OCI-LY1 (cell line): ENCODE results near the gene PARD3.

ENCODE experiments used
- H2AFZ ChIP-seq: fragments of 200-600 bp; sonication (generic), shearing (Covaris generic); 2 replicates; pipeline ENCODE4 v1.6.0; 2014; ENCODE audit warnings: antibody characterized with exemption, mild to moderate bottlenecking, low read length
- H3F3A ChIP-seq: fragments of 200-600 bp; sonication (generic), shearing (Covaris generic); 2 replicates; pipeline ENCODE4 v1.6.0; 2014; ENCODE audit warnings: mild to moderate bottlenecking, antibody characterized with exemption, low read length, moderate library complexity; ENCODE audit not compliant: insufficient read depth
- H3K27ac ChIP-seq: fragments of 200-600 bp; sonication (generic); 2 replicates; pipeline ENCODE4 v1.5.1; 2014; ENCODE audit warnings: low read length, mixed run types, mild to moderate bottlenecking, low read depth; ENCODE audit not compliant: poor library complexity, severe bottlenecking
- H3K27me3 ChIP-seq: fragments of 200-600 bp; sonication (generic); 2 replicates; pipeline ENCODE4 v1.6.0; 2014; ENCODE audit warnings: antibody characterized with exemption, mild to moderate bottlenecking, low read length, moderate library complexity; ENCODE audit not compliant: insufficient read depth
- H3K36me3 ChIP-seq: fragments of 200-600 bp; sonication (generic); 2 replicates; pipeline ENCODE4 v1.6.1; 2014; ENCODE audit warnings: mild to moderate bottlenecking, antibody characterized with exemption, low read length, moderate library complexity, mixed read lengths; ENCODE audit not compliant: insufficient read depth
- H3K4me1 ChIP-seq: fragments of 200-600 bp; sonication (generic); 2 replicates; pipeline ENCODE4 v1.5.1; 2014; ENCODE audit warnings: mild to moderate bottlenecking, low read length, moderate library complexity; ENCODE audit not compliant: insufficient read depth, severe bottlenecking
- H3K4me2 ChIP-seq: fragments of 200-600 bp; sonication (generic), shearing (Covaris generic); 2 replicates; pipeline ENCODE4 v1.6.1; 2014; ENCODE audit warnings: low read length
- H3K4me3 ChIP-seq: fragments of 200-600 bp; sonication (generic); 2 replicates; pipeline ENCODE4 v1.5.1; 2014; ENCODE audit warnings: low read length, low read depth, mild to moderate bottlenecking, mixed read lengths; ENCODE audit not compliant: poor library complexity, severe bottlenecking
- H3K79me2 ChIP-seq: fragments of 200-600 bp; shearing (Covaris generic); 2 replicates; pipeline ENCODE4 v1.6.1; 2016; ENCODE audit warnings: mixed run types, low read length, mixed read lengths; ENCODE audit not compliant: insufficient read depth
- H3K9ac ChIP-seq: fragments of 200-600 bp; sonication (generic), shearing (Covaris generic); 2 replicates; pipeline ENCODE4 v1.6.1; 2014; ENCODE audit warnings: mild to moderate bottlenecking, low read length, mixed read lengths
- H3K9me2 ChIP-seq: fragments of 200-600 bp; sonication (generic), shearing (Covaris generic); 2 replicates; pipeline ENCODE4 v1.6.1; 2014; ENCODE audit warnings: low read depth, mild to moderate bottlenecking, low read length, mixed read lengths
- H3K9me3 ChIP-seq: fragments of 200-600 bp; shearing (Covaris generic); 2 replicates; pipeline ENCODE4 v1.6.1; 2014; ENCODE audit warnings: low read length, mixed read lengths
- H4K20me1 ChIP-seq: fragments of 200-600 bp; sonication (generic), shearing (Covaris generic); 2 replicates; pipeline ENCODE4 v1.6.0; 2016; ENCODE audit warnings: mild to moderate bottlenecking, low read length; ENCODE audit not compliant: insufficient read depth
- CTCF ChIP-seq: fragments of 200-600 bp; sonication (generic), shearing (Covaris generic); IDR thresholded peaks from 2 replicates; pipeline ENCODE4 v1.5.1; 2017; ENCODE audit warnings: mild to moderate bottlenecking, antibody characterized with exemption, low read length, moderate library complexity, mixed read lengths
- EZH2 ChIP-seq: fragments of 200-600 bp; sonication (generic), shearing (Covaris generic); IDR thresholded peaks from 2 replicates; pipeline ENCODE4 v1.8.0; 2017; ENCODE audit warnings: borderline replicate concordance, mixed run types, mild to moderate bottlenecking, antibody characterized with exemption, low read length, moderate library complexity, mixed read lengths

PARD3 gene

GRCh38 chr10:34643620-34644019 lies 171.5 kb downstream of the PARD3 start:
- Histone ChIP-seq H4K20me1 (no peaks in the 10 kb centered on the region), H3K9ac (no peak overlapping the region)

GRCh38 chr10:34641913-34642558 lies 173.1 kb downstream of the PARD3 start:
- Histone ChIP-seq H3K27ac (no peak overlapping the region), H3F3A (no peaks in the 10 kb centered on the region), H3K9ac (no peak overlapping the region), H3K27me3 (no peaks in the 10 kb centered on the region), H3K36me3 (no peaks in the 10 kb centered on the region), H3K9me3 (no peaks in the 10 kb centered on the region), H3K4me2 (no peak overlapping the region), H3K4me1 (no peaks in the 10 kb centered on the region), H4K20me1 (no peaks in the 10 kb centered on the region), H3K4me3 (no peak overlapping the region), H3K79me2 (no peaks in the 10 kb centered on the region), H3K9me2 (no peaks in the 10 kb centered on the region), H2AFZ (no peak overlapping the region)
- TF ChIP-seq EZH2 (no peak), CTCF (no peak)

More at GRCh38 chr10:34643620-34644019, 171.5 kb downstream of the PARD3 start:
- no peak overlapping the region for H3K4me2 ChIP-seq
- H3K27ac ChIP-seq, result no peak overlapping the region
- no peaks in the 10 kb centered on the region for H3F3A ChIP-seq
- no peak for TF ChIP-seq CTCF
- TF ChIP-seq EZH2, result no peak
- no peaks in the 10 kb centered on the region for H3K4me1 ChIP-seq
- H3K9me3 ChIP-seq, result no peaks in the 10 kb centered on the region
- H3K9me2 ChIP-seq, result no peaks in the 10 kb centered on the region
- no peak overlapping the region for H2AFZ ChIP-seq
- H3K27me3 ChIP-seq, result no peaks in the 10 kb centered on the region
- H3K4me3 ChIP-seq, result no peak overlapping the region
- H3K36me3 ChIP-seq, result no peaks in the 10 kb centered on the region
- no peaks in the 10 kb centered on the region for H3K79me2 ChIP-seq

- no peaks in the 10 kb centered on the region for H4K20me1 ChIP-seq
- H3K4me1 ChIP-seq, result no peaks in the 10 kb centered on the region
- no peaks in the 10 kb centered on the region for H3K79me2 ChIP-seq
- H3K27ac ChIP-seq, result no peak overlapping the region
- no peak overlapping the region for H2AFZ ChIP-seq
- H3K27me3 ChIP-seq, result no peaks in the 10 kb centered on the region
- no peaks in the 10 kb centered on the region for H3K9me3 ChIP-seq
- no peak overlapping the region for H3K4me2 ChIP-seq
- H3K9me2 ChIP-seq, result no peaks in the 10 kb centered on the region
- H3K9ac ChIP-seq, result no peak overlapping the region
- no peaks in the 10 kb centered on the region for H3K36me3 ChIP-seq
- TF ChIP-seq CTCF, result no peak
- TF ChIP-seq EZH2, result no peak
- no peak overlapping the region for H3K4me3 ChIP-seq
- H3F3A ChIP-seq, result no peaks in the 10 kb centered on the region
Measured at GRCh38 chr10:34641147-34641912, 173.8 kb downstream of the PARD3 start.
